ENCODE data around the gene PNMA8A.

The PNMA8A gene

GRCh38 chr19:46451352-46451751 is 20.0 kb downstream of the PNMA8A start:
- DNase-seq (ENCODE audit: extremely low read depth, insufficient read length): no peak
- Histone ChIP-seq H3K27me3 (replicated peaks; ENCODE audit: control insufficient read depth, insufficient read depth, low read length) (no peaks in the 10 kb centered on the region), H3K4me3 (replicated peaks; ENCODE audit: low read depth, low read length) (no peak overlapping the region), H3K36me3 (ENCODE audit: control insufficient read depth, insufficient read depth, low read length) (no peaks in the 10 kb centered on the region)
- no peak for TF ChIP-seq CTCF (IDR thresholded peaks at IDR 0.05; ENCODE audit: insufficient read depth, low read length, poor library complexity, severe bottlenecking)

- Histone ChIP-seq H3K27me3 (replicated peaks; ENCODE audit: control insufficient read depth, insufficient read depth, low read length) (no peaks in the 10 kb centered on the region), H3K4me3 (replicated peaks; ENCODE audit: low read depth, low read length) (no peak overlapping the region), H3K36me3 (ENCODE audit: control insufficient read depth, insufficient read depth, low read length) (no peaks in the 10 kb centered on the region)
- no peak for DNase-seq (ENCODE audit: extremely low read depth, insufficient read length)
- no peak for TF ChIP-seq CTCF (IDR thresholded peaks at IDR 0.05; ENCODE audit: insufficient read depth, low read length, poor library complexity, severe bottlenecking)
Measured at GRCh38 chr19:46450737-46451136, 20.6 kb downstream of the PNMA8A start.

GRCh38 chr19:46449228-46449627 is 22.1 kb downstream of the PNMA8A start:
- H3K36me3 ChIP-seq (ENCODE audit: control insufficient read depth, insufficient read depth, low read length): no peaks in the 10 kb centered on the region
- H3K27me3 ChIP-seq (replicated peaks; ENCODE audit: control insufficient read depth, insufficient read depth, low read length): no peaks in the 10 kb centered on the region
- TF ChIP-seq CTCF (IDR thresholded peaks at IDR 0.05; ENCODE audit: insufficient read depth, low read length, poor library complexity, severe bottlenecking): no peak
- no peak overlapping the region for H3K4me3 ChIP-seq (replicated peaks; ENCODE audit: low read depth, low read length)
- DNase-seq (ENCODE audit: extremely low read depth, insufficient read length): no peak

- Histone ChIP-seq H3K4me3 (replicated peaks; ENCODE audit: low read depth, low read length) (no peak overlapping the region), H3K27me3 (replicated peaks; ENCODE audit: control insufficient read depth, insufficient read depth, low read length) (no peaks in the 10 kb centered on the region), H3K36me3 (ENCODE audit: control insufficient read depth, insufficient read depth, low read length) (no peaks in the 10 kb centered on the region)
- no peak for DNase-seq (ENCODE audit: extremely low read depth, insufficient read length)
- TF ChIP-seq CTCF (IDR thresholded peaks at IDR 0.05; ENCODE audit: insufficient read depth, low read length, poor library complexity, severe bottlenecking): no peak
Measured at GRCh38 chr19:46448601-46449000, 22.8 kb downstream of the PNMA8A start.

- no peak overlapping the region for H3K4me3 ChIP-seq (replicated peaks; ENCODE audit: low read depth, low read length)
Measured at GRCh38 chr19:46447824-46448223, 23.5 kb downstream of the PNMA8A start.

More at GRCh38 chr19:46447824-46448223, 23.5 kb downstream of the PNMA8A start:
- Histone ChIP-seq H3K27me3 (replicated peaks; ENCODE audit: control insufficient read depth, insufficient read depth, low read length) (no peaks in the 10 kb centered on the region), H3K36me3 (ENCODE audit: control insufficient read depth, insufficient read depth, low read length) (no peaks in the 10 kb centered on the region)
- no peak for DNase-seq (ENCODE audit: extremely low read depth, insufficient read length)
- no peak for TF ChIP-seq CTCF (IDR thresholded peaks at IDR 0.05; ENCODE audit: insufficient read depth, low read length, poor library complexity, severe bottlenecking)

Data from GM06990 (cell line).